NT2/D1 (cell line): ENCODE measurements around the gene BRPF1.

ENCODE experiments used
- DNase-seq: peaks from one replicate; pipeline ENCODE4 v3.0.0-alpha.2; 2011; ENCODE audit warnings: low read depth, low spot score
- H3K27me3 ChIP-seq: 2 replicates; pipeline ENCODE4 v1.6.0; 2011; ENCODE audit warnings: mild to moderate bottlenecking; ENCODE audit not compliant: insufficient read length, insufficient read depth
- H3K36me3 ChIP-seq: 2 replicates; pipeline ENCODE4 v1.6.1; 2011; ENCODE audit warnings: mild to moderate bottlenecking, low read length, mixed read lengths; ENCODE audit not compliant: insufficient read depth, insufficient read length
- H3K4me1 ChIP-seq: 2 replicates; pipeline ENCODE4 v1.5.1; 2011; ENCODE audit not compliant: insufficient read depth, insufficient read length
- H3K4me3 ChIP-seq: 2 replicates; pipeline ENCODE4 v1.5.1; 2011; ENCODE audit warnings: low read depth; ENCODE audit not compliant: insufficient read length
- H3K9ac ChIP-seq: 2 replicates; pipeline ENCODE4 v1.6.0; 2011; ENCODE audit warnings: low read depth; ENCODE audit not compliant: insufficient read length
- H3K9me3 ChIP-seq: 2 replicates; pipeline ENCODE4 v1.5.1; 2011; ENCODE audit warnings: mild to moderate bottlenecking, low read length; ENCODE audit not compliant: insufficient read depth
- SUZ12 ChIP-seq: IDR thresholded peaks from 2 replicates; pipeline ENCODE4 v1.6.1; 2011; ENCODE audit not compliant: insufficient read length, insufficient read depth; ENCODE audit errors: extremely low read depth
- YY1 ChIP-seq: IDR thresholded peaks from 2 replicates; pipeline ENCODE4 v1.6.1; 2011; ENCODE audit not compliant: insufficient read length, insufficient read depth
- ZNF274 ChIP-seq: IDR thresholded peaks from 2 replicates; pipeline ENCODE4 v1.6.1; 2011; ENCODE audit warnings: mild to moderate bottlenecking, low read depth, low read length

Gene BRPF1

DNA sequence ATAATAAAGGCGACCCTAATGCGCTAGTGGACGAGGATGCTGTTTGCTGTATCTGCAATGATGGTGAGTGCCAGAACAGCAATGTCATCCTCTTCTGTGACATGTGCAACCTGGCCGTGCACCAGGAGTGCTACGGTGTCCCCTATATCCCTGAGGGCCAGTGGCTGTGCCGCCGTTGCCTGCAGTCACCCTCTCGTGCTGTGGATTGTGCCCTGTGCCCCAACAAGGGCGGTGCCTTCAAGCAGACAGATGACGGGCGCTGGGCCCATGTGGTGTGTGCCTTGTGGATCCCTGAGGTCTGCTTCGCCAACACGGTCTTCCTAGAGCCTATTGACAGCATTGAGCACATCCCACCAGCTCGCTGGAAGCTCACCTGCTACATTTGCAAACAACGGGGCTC is 7.6 kb downstream of the BRPF1 start:
- Histone ChIP-seq H3K36me3 (peaks cover 98% of the 10 kb centered on the region), H3K9me3 (no peaks in the 10 kb centered on the region), H3K27me3 (no peaks in the 10 kb centered on the region), H3K4me3 (no peak overlapping the region), H3K4me1 (no peaks in the 10 kb centered on the region), H3K9ac (no peak overlapping the region)
- no peak for TF ChIP-seq ZNF274
- no peak for TF ChIP-seq SUZ12
- no peak for TF ChIP-seq YY1
- no peak for DNase-seq

DNA sequence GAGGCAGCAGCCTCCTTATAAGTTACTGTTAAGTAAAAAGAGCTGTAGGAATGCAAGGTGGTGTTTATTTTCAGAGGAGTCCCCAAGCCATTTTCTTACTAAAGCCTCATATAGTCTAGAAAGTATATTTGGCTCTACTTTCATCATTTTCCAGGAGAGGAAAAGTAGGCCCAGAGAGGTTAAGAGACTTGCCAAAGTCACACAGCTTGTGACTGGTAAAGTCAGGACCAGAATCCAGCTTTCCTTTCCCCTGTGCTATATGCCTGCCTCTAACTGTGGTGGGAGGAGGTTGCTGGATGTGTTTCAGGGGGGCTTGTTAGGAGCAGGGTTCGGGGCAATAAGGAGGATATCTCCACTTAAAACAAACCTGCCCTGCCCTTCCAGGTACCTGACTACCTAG is 11.0 kb downstream of the BRPF1 start:
- H3K9ac ChIP-seq, result no peak overlapping the region
- no peaks in the 10 kb centered on the region for H3K27me3 ChIP-seq
- no peak overlapping the region for H3K4me3 ChIP-seq
- no peaks in the 10 kb centered on the region for H3K9me3 ChIP-seq
- TF ChIP-seq YY1 (no peak), SUZ12 (no peak), ZNF274 (no peak)
- DNase-seq, result no peak
- peaks cover 100% of the 10 kb centered on the region for H3K36me3 ChIP-seq
- no peaks in the 10 kb centered on the region for H3K4me1 ChIP-seq

- no peaks in the 10 kb centered on the region for H3K27me3 ChIP-seq
- peaks cover 100% of the 10 kb centered on the region for H3K36me3 ChIP-seq
- TF ChIP-seq SUZ12 (no peak), YY1 (no peak), ZNF274 (no peak)
- no peak overlapping the region for H3K4me3 ChIP-seq
- H3K4me1 ChIP-seq, result no peaks in the 10 kb centered on the region
- no peak overlapping the region for H3K9ac ChIP-seq
- no peaks in the 10 kb centered on the region for H3K9me3 ChIP-seq
- DNase-seq, result no peak
Observed at GRCh38 chr3:9743548-9743947, 12.0 kb downstream of the BRPF1 start.

- H3K9me3 ChIP-seq, result no peaks in the 10 kb centered on the region
- no peak overlapping the region for H3K4me3 ChIP-seq
- no peak for DNase-seq
- TF ChIP-seq ZNF274 (no peak), SUZ12 (no peak), YY1 (no peak)
- no peaks in the 10 kb centered on the region for H3K4me1 ChIP-seq
- no peaks in the 10 kb centered on the region for H3K27me3 ChIP-seq
- H3K9ac ChIP-seq, result no peak overlapping the region
- H3K36me3 ChIP-seq, result peaks cover 95% of the 10 kb centered on the region
Observed at GRCh38 chr3:9744162-9744561, 12.6 kb downstream of the BRPF1 start.

GRCh38 chr3:9745521-9745920 is 14.0 kb downstream of the BRPF1 start:
- Histone ChIP-seq H3K27me3 (no peaks in the 10 kb centered on the region), H3K4me3 (no peak overlapping the region), H3K9ac (no peak overlapping the region), H3K4me1 (no peaks in the 10 kb centered on the region), H3K36me3 (peaks cover 82% of the 10 kb centered on the region), H3K9me3 (no peaks in the 10 kb centered on the region)
- no peak for DNase-seq
- TF ChIP-seq ZNF274 (no peak), YY1 (no peak), SUZ12 (no peak)

GRCh38 chr3:9746330-9746729 is 14.8 kb downstream of the BRPF1 start:
- no peaks in the 10 kb centered on the region for H3K4me1 ChIP-seq
- DNase-seq, result no peak
- H3K9me3 ChIP-seq, result no peaks in the 10 kb centered on the region
- no peak overlapping the region for H3K4me3 ChIP-seq
- H3K9ac ChIP-seq, result no peak overlapping the region
- TF ChIP-seq SUZ12 (no peak), ZNF274 (no peak), YY1 (no peak)
- H3K36me3 ChIP-seq, result peaks cover 80% of the 10 kb centered on the region
- H3K27me3 ChIP-seq, result no peaks in the 10 kb centered on the region

GRCh38 chr3:9747267-9747666 is 15.7 kb downstream of the BRPF1 start:
- no peak for DNase-seq
- TF ChIP-seq YY1, result no peak
- TF ChIP-seq SUZ12, result no peak
- TF ChIP-seq ZNF274, result no peak
- Histone ChIP-seq H3K9ac (no peak overlapping the region), H3K4me3 (no peak overlapping the region), H3K27me3 (no peaks in the 10 kb centered on the region), H3K4me1 (no peaks in the 10 kb centered on the region), H3K36me3 (peaks cover 80% of the 10 kb centered on the region), H3K9me3 (no peaks in the 10 kb centered on the region)
